T-helper 2 cell treated with Interferon-gamma antibody and Interleukin-4, amounts not matched to agents 5 μg/mL and 100 μg/mL, for 36 hours (primary cell): ENCODE data around the gene CBX2.

Experiments used
- DNase-seq: peaks from one replicate; pipeline ENCODE4 v3.0.0; 2021; ENCODE audit warnings: low spot score
- H3K27ac Mint-ChIP-seq: one replicate; pipeline ENCODE4 v1.8.0; 2021; ENCODE audit warnings: mild to moderate bottlenecking, mixed read lengths
- H3K27me3 Mint-ChIP-seq: one replicate; pipeline ENCODE4 v1.8.0; 2021; ENCODE audit warnings: low read depth, mixed read lengths
- H3K36me3 Mint-ChIP-seq: one replicate; pipeline ENCODE4 v1.8.0; 2021; ENCODE audit warnings: low read depth, mixed read lengths
- H3K4me1 Mint-ChIP-seq: one replicate; pipeline ENCODE4 v1.8.0; 2021; ENCODE audit warnings: low read depth, mixed read lengths
- H3K4me3 Mint-ChIP-seq: one replicate; pipeline ENCODE4 v1.8.0; 2022; ENCODE audit warnings: mild to moderate bottlenecking, moderate library complexity, mixed read lengths
- H3K9me3 Mint-ChIP-seq: one replicate; pipeline ENCODE4 v1.8.0; 2021; ENCODE audit warnings: mixed read lengths

Gene CBX2

DNA sequence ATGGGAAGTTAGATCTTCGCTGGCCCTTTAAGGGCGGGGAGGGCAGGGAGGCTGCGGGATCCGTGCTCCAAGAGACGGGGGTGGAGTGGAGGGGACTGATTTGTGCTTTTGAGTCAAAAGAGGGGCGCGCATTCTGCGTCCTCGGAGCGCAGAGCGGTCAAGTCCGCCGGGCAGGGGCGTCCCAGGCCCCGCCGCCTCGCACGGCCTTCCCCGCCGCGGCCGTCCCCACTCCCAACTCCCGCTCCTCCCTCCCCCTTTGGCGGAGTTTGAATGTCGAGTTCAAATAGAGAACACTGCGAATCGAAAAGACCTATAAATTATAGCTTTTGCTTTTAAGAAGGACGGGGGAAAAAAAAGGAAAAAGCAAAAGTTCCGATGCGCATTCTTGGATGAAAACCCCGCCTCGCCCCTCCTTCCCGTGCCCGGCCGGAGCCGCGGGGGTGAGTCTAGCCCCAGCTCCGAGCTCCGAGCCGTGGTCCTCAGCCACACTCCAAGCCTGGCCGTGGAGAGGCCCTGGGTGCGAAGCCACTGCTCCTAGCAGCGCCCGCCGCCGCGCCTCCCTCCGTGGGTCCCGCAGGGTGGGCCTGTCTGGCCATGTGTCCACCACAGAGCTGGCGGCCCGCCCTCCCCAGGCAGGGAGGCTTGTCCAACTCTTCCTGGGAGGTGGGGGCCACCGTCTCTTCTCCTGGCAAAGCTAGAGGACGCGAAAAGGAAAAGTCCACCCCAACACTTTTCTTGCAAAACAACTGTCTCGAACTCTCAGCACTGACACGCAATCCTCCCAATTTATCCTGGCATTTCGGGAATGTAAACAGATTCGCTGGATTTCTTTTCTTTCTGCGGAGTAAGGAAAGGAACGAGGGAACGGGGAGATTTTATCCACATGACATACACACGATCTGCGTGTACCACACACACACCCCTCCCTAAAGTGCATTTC, 15.3 kb downstream of the CBX2 start:
- no peaks in the 10 kb centered on the region for H3K9me3 Mint-ChIP-seq
- H3K36me3 Mint-ChIP-seq = peaks cover 14% of the 10 kb centered on the region
- DNase-seq = no peak
- H3K4me3 Mint-ChIP-seq = no peak overlapping the region
- peaks cover 40% of the 10 kb centered on the region for H3K27me3 Mint-ChIP-seq
- peaks cover 4% of the 10 kb centered on the region for H3K4me1 Mint-ChIP-seq
- no peak overlapping the region for H3K27ac Mint-ChIP-seq

GRCh38 chr17:79793924-79794304, 16.0 kb downstream of the CBX2 start:
- Mint-ChIP-seq H3K9me3 (no peaks in the 10 kb centered on the region), H3K36me3 (peaks cover 14% of the 10 kb centered on the region), H3K4me3 (no peak overlapping the region), H3K27ac (no peak overlapping the region), H3K27me3 (peaks cover 40% of the 10 kb centered on the region), H3K4me1 (peaks cover 6% of the 10 kb centered on the region)
- no peak for DNase-seq

- Mint-ChIP-seq H3K9me3 (no peaks in the 10 kb centered on the region), H3K27me3 (peaks cover 42% of the 10 kb centered on the region)
Measured at GRCh38 chr17:79794659-79795511, 16.9 kb downstream of the CBX2 start.

DNA sequence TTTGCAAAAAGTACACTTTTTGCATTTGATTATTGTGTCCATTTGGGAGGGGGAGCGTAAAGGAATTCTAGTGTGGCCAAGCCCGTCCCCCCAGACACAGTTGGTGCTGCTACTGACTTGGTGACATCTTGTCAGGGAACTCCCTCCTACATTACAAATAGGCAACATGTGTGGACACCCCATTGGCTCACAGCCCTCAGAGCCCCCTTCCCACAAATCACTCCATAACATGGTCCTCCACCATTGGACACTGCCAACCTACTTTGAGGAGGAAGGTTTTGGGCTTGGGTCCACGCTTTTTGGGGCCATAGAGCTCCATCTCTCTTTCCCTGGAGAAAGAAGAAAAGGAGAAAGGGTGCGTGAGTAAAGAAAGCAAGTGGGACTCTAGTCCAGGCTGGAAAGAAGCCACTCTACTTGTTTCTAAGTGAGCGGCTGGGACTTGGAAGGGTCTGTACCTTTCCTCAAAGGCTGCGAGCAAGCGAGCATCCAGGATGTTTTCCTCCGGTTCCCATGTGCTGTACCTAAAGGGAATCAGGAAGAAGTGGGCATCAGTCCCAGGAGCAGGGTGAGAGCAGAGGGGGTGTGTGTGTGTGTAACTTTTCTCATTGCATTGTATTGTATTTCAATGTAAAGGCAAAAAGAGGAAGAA, 18.0 kb downstream of the CBX2 start:
- H3K27ac Mint-ChIP-seq = peak overlapping the region; percentile 45
- H3K9me3 Mint-ChIP-seq = no peaks in the 10 kb centered on the region
- no peak for DNase-seq
- H3K4me3 Mint-ChIP-seq = peak overlapping the region; percentile 89
- peaks cover 15% of the 10 kb centered on the region for H3K36me3 Mint-ChIP-seq
- peaks cover 42% of the 10 kb centered on the region for H3K27me3 Mint-ChIP-seq
- H3K4me1 Mint-ChIP-seq = peaks cover 16% of the 10 kb centered on the region

More at GRCh38 chr17:79794659-79795511, 16.9 kb downstream of the CBX2 start:
- no peak for DNase-seq
- Mint-ChIP-seq H3K27ac (no peak overlapping the region), H3K4me1 (peaks cover 11% of the 10 kb centered on the region), H3K4me3 (no peak overlapping the region), H3K36me3 (peaks cover 14% of the 10 kb centered on the region)

DNA sequence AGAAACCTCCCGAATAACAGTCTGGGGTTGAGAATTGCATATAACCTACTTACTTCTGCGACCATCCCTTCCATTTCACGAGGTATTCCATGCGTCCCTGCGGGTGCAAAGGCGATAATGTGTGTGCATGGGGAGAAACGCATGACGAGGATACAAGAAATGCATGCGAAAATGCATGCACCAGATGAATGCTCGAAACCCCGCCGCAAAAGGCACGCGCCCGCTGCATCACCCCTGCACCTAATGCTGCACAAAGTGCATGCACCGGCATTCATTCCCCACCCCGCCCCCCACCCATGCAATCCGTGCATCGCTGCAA, 18.5 kb downstream of the CBX2 start:
- peaks cover 41% of the 10 kb centered on the region for H3K27me3 Mint-ChIP-seq
- H3K36me3 Mint-ChIP-seq = peaks cover 15% of the 10 kb centered on the region
- H3K4me1 Mint-ChIP-seq = peaks cover 14% of the 10 kb centered on the region
- DNase-seq = no peak
- H3K9me3 Mint-ChIP-seq = no peaks in the 10 kb centered on the region
- peak overlapping the region; percentile 45 for H3K27ac Mint-ChIP-seq
- peak overlapping the region; percentile 89 for H3K4me3 Mint-ChIP-seq

GRCh38 chr17:79796763-79797491, 19.0 kb downstream of the CBX2 start, which contains the start of gene CBX8:
CBX8 (minus strand) TSS chr17:79797077; CDS start chr17:79796998, 79 bp downstream.
- Mint-ChIP-seq H3K27me3 (peaks cover 44% of the 10 kb centered on the region), H3K27ac (peak within 1 kb of the TSS; percentile 89), H3K4me3 (peak within 1 kb of the TSS; percentile 89), H3K4me1 (peaks cover 14% of the 10 kb centered on the region), H3K9me3 (no peaks in the 10 kb centered on the region), H3K36me3 (peaks cover 15% of the 10 kb centered on the region)
- peak; percentile 100 for DNase-seq

- Mint-ChIP-seq H3K4me1 (peaks cover 14% of the 10 kb centered on the region), H3K9me3 (no peaks in the 10 kb centered on the region), H3K4me3 (no peak overlapping the region), H3K27ac (no peak overlapping the region), H3K27me3 (peaks cover 42% of the 10 kb centered on the region), H3K36me3 (peaks cover 12% of the 10 kb centered on the region)
- no peak for DNase-seq
Measured at GRCh38 chr17:79797492-79798298, 19.7 kb downstream of the CBX2 start.

DNA sequence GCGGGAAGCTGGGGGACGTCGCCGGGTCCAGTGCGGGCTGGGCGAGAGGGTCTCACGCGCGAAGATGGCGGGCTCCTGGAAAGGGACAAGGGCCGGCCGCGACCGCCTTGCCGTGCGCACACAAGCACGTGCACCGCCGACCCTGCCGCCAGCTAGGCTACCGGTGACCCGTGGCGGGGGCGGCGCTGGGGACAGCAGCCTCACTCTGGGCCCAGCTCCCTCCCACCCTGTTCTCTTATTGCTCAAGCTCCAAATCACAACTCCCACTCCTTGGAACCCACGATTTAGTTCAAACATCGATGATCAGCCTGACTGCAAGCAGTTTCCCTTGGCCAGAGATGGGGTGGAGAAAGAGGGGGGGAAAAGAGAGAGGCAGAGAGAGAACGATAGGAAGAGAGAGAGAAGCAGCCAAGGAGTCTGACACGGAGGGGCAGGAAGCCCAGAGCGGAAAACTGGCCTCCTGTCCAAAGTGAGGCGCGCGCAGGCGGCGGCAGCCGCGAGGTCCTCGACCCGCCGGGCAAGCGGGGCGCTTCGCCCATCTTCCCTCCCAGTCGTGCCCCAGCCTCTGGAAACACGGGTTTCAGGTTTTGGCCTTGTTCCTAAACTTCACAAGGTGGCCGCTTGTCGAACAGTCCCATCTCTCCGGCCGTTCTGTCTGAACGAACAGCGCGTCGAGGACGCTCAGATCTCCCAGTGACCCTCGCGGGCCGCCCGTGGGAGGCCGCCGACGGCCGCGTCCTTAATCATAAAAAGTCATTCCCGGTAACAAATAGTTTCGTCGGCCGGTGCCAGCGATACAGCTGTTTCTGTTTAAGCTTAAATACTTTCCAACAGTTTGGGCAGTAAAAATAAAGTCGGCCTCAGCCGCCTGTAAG, 20.6 kb downstream of the CBX2 start:
- Mint-ChIP-seq H3K4me3 (peak overlapping the region; percentile 62), H3K27ac (peak overlapping the region; percentile 78), H3K4me1 (peaks cover 14% of the 10 kb centered on the region), H3K36me3 (peaks cover 13% of the 10 kb centered on the region), H3K27me3 (peaks cover 48% of the 10 kb centered on the region), H3K9me3 (no peaks in the 10 kb centered on the region)
- no peak for DNase-seq

GRCh38 chr17:79799174-79799537, 21.2 kb downstream of the CBX2 start:
- peaks cover 47% of the 10 kb centered on the region for H3K27me3 Mint-ChIP-seq
- peaks cover 9% of the 10 kb centered on the region for H3K36me3 Mint-ChIP-seq
- peak overlapping the region; percentile 60 for H3K27ac Mint-ChIP-seq
- H3K4me3 Mint-ChIP-seq = peak overlapping the region; percentile 45
- no peaks in the 10 kb centered on the region for H3K9me3 Mint-ChIP-seq
- H3K4me1 Mint-ChIP-seq = peaks cover 14% of the 10 kb centered on the region
- no peak for DNase-seq

GRCh38 chr17:79799538-79800324, 21.8 kb downstream of the CBX2 start:
- DNase-seq = no peak
- H3K9me3 Mint-ChIP-seq = no peaks in the 10 kb centered on the region
- peak overlapping the region; percentile 45 for H3K4me3 Mint-ChIP-seq
- peak overlapping the region; percentile 60 for H3K27ac Mint-ChIP-seq
- peaks cover 19% of the 10 kb centered on the region for H3K4me1 Mint-ChIP-seq
- peaks cover 52% of the 10 kb centered on the region for H3K27me3 Mint-ChIP-seq
- H3K36me3 Mint-ChIP-seq = peaks cover 11% of the 10 kb centered on the region

DNA sequence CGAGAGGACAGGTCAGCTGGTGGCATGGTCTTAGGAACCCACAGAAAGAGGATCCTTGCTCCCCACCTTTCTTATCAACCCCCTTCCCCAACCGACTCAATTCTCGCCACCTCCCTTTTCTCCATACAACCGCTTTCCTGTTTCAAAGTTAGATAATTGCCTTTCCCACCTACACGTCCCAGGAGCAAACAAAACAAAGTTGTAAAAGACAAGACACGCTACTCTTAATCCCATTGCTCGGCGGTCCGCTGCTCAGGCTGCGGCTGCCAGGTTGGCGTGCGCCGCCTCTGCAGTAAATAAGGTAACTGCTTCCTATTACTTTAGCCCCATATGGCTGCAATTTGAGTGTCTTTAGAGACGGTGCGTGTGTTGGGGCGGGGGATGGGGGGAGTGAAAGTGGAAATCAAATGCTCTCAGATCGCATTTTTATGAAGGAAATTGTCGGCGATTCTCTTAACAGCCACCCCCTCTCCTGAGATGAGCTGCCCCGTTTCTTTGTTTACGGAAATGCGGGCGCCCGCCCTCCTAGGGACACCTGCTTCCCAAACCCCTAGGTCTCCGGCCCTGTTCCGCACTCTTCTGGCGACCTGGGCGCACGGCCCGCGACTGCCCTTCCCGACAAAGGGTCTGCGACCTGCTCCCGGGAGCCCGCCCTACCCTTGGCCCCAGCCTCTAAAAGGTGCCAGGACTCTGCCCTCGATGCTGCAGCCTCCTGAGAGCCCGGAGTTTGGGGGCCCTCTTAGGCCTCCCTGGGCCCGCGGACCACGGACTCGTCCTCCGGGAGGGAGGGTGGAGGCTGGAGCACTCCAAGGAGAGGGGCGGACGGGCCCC, 22.6 kb downstream of the CBX2 start:
- H3K4me3 Mint-ChIP-seq = peak overlapping the region; percentile 70
- DNase-seq = no peak
- no peaks in the 10 kb centered on the region for H3K9me3 Mint-ChIP-seq
- peak overlapping the region; percentile 76 for H3K27ac Mint-ChIP-seq
- peaks cover 11% of the 10 kb centered on the region for H3K36me3 Mint-ChIP-seq
- peaks cover 60% of the 10 kb centered on the region for H3K27me3 Mint-ChIP-seq
- H3K4me1 Mint-ChIP-seq = peaks cover 26% of the 10 kb centered on the region
